ENCODE measurements around the gene GGN.
"Not testable (repeated sequence)": the region's sequence is repeated elsewhere in the genome, so short reads cannot be mapped to it uniquely, and the experiment has no call there.

The GGN gene

DNA sequence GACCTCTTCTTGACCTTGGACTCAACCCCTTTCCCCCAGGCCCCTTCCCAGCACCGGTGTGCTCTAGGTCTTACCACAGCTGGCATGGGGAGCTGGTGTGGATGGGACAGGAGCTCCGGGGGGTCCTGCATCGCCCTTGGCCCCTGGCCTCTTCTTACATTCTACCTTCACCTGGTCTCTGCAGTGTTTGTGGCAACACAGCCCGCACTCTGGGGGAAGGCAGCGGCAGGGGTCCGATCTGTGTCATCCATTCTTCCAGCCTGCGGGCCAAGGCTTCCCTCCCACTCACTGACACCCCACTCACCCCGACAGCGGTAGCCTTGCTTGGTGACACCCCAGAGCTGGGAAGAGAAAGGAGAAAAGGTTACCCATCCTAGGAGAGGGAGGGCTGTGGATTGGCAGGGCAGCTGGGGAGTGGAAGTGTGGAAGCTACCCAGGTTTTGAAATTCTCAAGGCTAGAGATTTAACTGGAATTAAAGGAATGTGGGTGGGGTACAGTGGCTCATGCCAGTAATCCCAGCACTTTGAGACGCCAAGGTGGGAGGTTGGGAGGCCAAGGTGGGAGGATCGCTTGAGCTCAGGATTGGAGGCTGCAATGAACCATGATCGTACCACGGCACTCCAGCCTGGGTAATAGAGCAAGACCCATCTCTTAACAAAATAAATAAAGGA, 23.3 kb upstream of the GGN start:
- no peak for DNase-seq

DNA sequence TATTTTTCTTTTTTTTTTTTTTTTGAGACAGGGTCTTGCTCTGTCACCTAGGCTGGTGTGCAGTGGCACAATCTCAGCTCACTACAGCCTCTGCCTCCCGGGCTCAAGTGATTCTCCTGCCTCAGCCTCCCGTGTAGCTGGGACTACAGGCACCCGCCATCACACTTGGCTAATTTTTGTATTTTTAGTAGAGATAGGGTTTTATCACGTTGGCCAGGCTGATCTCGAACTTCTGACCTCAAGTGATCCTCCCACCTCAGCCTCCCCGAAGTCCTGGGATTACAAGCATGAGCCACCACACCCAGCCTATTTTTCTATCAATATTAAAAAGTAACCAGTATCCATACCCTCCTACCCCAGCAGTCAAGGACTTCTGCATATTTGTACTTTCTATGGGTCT, 22.6 kb upstream of the GGN start:
- DNase-seq, result not testable (repeated sequence)

DNA sequence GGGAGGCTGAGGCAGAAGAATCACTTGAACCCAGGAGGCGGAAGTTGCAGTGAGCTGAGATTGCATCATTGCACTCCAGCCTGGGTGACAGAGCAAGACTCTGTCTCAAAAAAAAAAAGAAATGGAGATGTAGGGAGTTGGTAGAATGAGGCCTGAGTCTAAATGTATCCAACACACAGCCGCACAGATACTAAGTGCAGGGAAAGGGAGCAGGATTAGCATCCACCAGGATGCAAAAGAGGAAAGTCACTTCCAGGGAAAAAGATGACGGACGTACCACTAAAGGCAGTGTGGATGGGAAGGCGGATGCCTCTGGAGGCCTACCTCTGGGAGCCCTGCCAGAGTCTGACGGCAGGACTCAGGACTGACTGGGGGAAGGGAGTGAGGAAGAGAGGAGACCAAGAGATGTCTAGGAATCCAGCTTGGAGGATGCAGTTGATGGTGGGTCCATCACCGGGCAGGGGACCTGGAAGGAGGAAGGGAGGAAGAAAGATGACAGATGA, 21.8 kb upstream of the GGN start:
- DNase-seq, result no peak

DNA sequence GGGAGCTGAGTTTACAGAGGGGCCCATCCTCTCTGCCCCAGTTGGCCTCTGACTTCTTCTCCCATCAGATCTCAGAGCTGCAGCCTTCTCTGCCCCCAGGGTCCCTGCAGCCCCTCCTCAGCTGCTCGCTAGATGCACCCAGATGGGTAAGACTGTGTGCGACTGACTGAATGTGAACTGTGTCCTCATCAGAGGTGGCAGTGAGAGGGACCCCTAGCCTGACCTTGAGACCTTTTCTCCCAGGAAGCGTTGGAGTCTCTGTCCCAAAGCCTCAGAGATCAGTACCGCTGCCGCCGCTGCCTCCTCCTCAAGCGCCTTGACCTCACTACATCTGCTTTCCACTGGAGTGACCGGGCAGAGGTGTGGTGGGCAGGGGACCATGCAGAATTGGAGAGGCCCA, 17.4 kb upstream of the GGN start:
- DNase-seq, result no peak

DNA sequence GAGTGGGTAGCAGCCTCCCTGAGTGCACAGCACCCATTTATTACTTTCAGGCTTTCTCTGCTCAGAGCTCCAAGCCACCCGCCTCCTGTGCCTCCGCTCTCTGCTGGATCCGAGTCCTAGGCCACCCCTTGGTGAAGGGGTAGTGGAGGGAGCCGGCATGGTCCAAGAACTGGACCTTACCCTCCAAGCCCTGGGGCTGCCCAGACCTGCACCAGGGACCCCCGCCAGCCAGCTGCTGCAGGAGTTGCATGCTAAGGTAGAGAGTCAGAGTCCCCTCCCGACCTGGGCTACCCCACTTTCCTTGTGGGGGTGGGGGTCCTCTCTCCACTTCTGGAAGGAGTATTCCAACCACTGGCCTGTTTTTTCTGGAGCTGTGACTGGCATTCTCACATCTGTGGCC, 17.0 kb upstream of the GGN start:
- DNase-seq, result no peak

DNA sequence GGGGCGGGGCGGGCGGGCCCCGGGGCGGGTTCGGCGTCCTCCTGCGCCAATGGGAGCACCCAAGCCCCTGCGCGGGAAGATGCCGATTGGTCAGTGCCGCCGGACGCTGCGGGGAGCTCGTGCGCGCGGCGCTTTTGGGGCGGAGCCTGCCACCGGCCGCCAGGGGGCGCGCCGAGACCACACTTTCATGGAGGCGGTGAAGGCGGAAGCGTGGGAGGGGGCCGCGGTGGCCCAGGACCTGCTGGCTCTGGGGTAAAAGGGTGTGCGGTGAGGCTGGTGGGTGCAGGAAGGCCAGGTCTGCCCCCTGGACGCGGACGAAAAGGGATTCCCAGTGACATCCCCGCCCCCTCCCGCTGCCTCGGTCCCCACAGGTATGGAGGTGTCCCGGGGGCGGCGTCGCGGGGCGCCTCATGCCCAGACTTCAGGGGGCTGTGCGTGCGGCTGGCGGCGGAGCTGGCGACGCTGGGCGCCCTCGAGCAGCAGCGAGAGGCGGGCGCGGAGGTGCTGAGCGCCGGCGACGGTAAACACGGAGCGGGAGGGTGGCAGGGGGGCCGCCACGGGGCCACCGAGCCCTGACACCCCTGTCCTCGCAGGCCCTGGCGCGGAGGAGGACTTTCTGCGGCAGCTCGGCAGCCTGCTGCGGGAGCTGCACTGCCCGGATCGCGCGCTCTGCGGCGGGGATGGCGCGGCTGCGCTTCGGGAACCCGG, 15.3 kb upstream of the GGN start, which contains the start of gene FAM98C:
TSS of gene FAM98C (plus strand) at position 127 of the 708 bp plus-strand sequence. CDS start at position 188, 61 bp downstream.
- peak; percentile 94 for DNase-seq

DNA sequence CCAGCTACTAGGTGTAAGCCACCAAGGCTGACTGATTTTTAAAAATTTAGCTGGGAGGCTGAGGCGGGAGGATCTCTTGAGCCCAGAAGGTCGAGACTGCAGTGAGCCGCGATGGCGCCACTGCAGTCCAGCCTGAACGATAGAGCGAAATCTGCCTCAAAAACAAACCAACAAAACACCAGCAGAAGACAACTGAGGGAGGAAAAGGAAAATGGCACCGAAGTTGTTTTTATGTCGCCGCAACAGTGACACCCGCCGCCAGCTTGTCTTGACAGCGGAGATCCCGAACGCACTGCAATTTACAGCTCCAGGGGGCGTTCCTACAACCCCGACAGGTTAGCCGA, 14.8 kb upstream of the GGN start:
- no peak for DNase-seq

DNA sequence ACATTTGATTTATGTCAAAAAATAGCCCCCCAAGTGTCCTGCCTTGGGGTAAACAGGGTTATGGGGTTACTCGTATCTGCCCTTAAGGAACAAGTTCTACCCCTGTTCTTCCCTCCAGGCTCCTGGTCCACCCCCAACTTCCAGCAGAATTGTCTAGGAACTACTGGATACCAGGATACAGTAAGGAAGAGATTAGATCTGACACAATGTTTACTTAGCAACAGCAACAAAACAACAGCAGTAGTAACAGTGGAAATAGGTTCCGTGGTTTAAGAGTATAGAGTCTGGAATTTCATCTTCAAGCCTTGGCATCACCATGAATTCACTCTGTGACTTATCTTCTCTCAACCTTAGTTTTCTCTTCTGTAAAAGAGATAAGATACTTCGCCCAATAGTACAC, 13.3 kb upstream of the GGN start:
- DNase-seq, result no peak

DNA sequence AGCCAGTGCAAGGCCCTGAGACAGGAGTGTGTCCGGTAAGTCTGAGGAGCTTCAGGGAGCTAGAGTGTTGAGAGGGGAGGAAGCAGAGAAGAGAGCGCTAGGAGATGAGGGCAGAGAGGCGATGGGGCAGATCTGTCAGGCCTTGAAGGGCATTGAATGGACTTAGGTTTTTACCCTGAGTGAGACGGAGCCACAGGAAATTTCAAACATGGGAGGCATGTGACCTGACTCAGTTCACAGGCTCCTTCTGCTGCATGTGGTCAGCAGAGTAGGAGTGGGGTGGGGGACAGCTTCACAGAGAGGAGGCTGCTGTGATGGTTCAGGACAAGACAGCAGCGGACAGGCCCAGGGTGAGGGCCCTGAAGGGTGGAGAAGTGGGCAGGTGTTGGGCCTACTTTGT, 12.5 kb upstream of the GGN start:
- no peak for DNase-seq

DNA sequence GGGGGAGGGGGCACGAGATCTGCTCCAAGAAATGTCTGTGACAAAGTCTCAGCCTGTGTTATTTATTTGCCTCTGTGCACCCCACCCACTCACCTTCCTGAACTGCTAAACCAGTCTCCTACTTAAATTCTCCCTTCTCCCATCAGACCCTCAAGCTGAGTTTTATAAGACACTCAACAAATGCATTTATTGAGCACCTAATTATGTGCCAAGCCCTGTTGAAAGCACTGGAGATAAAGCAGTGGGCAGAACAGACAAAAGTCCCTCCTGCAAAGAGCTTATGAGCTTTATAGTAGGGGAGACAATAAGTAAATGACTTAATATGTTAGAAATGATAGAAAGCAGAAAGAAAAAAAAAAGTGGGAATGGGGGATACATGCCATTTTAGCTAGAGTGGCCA, 11.7 kb upstream of the GGN start:
- no peak for DNase-seq

DNA sequence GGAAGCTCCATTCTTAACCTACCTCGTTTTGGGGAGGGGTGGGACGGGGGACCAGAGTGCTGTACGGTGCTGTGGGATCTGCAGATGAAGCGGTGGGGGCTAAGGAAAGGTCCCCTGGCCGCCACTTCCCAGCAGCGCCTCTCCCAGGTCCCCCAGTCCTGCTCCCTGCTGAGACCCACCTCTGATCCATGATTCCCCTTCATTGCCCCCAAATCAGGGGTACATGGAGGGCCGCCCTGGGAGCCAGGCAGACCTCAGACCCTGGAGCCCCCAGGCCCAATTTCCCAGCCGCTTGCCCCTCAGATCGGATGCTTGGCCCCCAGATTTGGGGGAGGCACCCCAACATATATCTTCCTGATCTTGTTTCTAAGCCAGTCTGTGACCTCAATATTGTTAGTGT, 11.2 kb upstream of the GGN start:
- no peak for DNase-seq

DNA sequence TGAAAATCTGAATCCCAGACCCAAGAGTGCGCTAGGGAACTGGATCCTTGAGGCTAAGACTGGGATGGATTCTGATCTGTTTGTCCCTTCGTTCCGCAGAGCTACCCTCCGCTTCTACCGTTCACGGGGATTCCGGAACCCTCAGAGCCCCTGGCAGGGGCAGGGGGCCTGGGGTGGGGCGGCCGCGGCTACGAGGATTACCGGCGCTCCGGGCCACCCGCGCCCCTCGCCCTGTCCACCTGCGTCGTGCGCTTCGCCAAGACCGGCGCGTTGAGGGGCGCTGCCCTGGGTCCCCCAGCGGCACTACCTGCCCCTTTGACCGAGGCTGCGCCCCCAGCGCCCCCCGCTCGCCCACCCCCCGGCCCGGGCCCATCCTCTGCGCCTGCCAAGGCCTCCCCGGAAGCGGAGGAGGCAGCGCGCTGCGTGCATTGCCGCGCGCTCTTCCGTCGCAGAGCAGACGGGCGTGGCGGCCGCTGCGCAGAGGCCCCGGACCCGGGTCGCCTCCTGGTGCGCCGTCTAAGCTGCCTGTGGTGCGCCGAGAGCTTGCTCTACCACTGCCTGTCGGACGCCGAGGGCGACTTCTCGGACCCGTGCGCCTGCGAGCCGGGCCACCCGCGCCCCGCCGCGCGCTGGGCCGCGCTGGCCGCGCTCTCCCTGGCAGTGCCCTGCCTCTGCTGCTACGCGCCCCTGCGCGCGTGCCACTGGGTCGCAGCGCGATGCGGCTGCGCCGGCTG, 7.7 kb upstream of the GGN start:
- no peak for DNase-seq

DNA sequence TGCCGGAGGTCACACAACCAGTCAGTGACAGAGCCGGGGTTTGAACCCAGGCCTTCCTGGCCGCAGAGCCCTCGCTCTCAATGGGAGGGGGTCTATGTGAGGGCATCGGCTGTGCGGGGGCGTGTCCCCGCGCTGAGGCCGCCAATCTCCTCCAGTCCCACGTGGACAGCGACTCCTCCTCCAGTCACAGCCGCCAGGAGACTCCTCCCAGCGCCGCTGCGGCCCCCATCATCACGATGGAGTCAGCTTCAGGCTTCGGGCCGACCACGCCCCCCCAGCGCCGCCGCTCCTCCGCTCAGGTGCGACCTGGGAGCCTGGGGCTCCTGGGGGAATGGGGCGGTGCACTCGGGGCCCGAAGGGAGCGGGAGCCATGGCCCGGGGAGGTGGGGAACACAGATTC, 6.7 kb upstream of the GGN start:
- DNase-seq, result no peak

DNA sequence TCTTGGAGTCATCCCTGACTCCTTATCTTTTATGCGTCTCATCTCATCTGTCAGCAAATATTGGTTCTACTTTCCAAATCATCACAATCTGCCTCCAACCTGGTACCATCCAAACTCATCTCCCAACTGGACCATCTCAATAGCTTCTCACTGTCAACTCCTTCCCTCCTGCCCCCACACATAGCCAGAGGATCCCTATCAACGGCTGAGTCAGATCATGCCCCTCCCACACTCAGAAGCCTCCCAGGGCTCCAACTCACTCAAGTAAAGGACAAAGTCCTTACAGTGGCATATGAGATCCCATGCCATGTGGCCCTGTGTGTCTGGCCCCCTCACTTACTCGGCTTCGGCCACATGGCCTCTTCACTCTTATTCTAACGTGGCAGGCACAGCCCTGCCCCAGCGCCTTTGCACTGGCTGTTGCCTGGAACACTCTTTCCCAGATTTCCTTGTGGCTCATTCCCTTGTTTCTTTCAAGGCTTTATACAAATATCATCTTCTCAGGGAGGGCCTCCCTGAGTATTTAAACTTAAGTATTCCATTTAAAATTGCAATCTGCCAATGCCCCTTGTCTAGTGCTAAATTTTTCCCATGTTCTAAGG, 5.0 kb upstream of the GGN start:
- no peak for DNase-seq

DNA sequence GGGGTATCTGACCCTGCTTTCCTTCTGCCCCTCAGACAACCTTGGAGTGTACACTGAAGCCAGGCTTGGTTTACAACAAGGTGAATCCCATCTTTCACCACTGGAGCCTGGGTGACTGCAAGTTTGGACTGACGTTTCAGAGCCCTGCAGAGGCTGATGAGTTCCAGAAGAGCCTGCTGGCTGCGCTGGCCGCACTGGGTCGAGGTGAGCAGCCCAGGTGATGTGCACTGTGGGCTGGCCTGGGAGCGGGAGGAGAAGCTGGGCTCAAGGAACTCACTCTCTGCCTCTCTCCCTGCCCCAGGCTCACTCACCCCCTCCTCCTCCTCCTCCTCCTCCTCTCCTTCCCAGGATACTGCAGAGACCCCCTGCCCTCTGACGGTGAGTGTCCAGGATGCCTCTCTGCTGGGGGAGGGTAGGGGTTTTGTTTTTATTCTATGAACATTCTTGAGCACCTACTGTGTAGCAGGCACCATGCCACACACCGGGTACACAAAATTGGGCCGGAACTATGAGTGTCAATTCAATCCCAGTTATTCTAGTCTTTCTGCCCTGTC, 4.2 kb upstream of the GGN start:
- no peak for DNase-seq

DNA sequence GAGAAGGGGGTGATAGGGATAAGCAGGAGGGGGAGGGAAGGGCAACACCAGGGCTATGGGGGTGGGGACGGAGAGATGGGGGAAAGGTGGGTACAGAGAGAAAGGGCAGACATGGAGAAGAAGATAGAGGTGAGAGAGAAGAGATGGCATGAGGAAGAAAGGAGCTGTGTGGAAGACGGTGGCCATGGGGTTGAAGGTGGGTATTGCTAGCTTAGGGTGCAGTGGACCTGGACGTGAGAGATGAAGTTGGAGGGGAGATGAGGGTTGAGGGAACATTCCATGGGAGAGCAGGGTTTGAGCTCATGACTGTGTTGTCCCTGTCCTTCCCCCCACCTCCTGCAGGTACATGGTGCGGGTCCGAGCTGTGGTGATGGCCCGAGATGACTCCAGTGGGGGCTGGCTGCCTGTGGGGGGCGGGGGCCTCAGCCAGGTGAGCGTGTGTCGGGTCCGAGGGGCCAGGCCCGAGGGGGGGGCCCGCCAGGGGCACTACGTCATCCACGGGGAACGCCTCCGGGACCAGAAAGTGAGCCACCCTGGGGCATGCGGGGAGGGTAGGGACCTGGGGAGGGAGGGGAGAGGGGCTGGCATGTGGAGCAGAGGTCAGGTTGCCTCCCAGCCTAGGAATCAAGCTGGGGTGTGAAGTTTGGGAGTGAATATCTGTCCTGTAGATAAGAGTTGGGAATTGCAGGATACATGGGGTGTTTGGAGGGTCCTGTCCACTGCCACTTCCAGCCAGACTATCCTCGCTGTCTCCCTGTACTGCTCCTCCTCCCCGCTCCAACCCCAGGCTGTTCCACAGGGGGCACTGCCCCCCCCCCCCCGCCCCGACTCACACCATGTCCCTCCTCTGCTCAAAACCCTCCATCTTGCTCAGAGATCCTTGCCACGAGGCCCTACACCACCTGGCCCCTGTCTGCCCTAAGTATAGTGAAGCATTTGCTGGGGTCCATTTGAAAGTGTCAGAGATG, 2.4 kb upstream of the GGN start:
- no peak for DNase-seq

DNA sequence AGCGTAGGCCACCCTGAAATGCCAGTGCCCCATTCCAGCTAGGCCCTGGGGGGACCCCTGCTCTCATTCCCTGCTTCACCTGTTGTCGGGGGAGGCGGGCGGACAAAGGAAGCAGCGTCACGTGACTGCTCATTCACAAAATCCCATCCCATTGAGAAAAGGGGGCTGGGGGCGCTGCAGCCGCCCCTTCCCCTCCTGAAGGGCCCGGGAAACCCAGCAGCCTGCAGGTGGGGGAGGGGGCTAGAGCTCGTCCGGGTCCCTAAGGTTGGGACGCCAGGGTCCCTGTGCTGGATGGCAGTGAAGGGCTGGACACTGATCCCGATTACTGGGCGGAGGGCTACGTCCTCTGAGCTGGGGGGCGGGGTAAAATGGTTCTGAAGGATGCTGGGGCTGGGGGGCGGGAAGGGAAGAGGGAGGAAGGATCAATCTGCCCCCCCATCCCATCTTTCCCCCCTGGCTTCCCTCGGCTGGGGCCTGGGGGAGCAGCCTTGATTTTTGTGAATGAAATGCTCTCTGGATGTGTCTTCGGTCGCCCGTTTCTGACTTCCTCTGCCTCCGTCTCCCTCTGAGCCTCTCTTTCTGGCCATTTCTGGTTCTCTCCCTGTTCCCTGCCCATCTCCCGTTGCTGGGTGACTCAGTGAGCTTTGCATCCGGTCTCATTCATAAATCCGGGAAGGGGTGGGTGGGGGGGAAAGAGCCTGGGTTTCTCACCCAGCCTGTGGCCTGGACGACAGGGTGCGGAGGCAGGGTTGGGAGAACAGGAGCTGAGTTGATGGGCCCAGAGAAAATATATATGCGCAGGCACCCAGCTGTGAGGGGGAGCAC, 1.5 kb upstream of the GGN start:
- no peak for DNase-seq

DNA sequence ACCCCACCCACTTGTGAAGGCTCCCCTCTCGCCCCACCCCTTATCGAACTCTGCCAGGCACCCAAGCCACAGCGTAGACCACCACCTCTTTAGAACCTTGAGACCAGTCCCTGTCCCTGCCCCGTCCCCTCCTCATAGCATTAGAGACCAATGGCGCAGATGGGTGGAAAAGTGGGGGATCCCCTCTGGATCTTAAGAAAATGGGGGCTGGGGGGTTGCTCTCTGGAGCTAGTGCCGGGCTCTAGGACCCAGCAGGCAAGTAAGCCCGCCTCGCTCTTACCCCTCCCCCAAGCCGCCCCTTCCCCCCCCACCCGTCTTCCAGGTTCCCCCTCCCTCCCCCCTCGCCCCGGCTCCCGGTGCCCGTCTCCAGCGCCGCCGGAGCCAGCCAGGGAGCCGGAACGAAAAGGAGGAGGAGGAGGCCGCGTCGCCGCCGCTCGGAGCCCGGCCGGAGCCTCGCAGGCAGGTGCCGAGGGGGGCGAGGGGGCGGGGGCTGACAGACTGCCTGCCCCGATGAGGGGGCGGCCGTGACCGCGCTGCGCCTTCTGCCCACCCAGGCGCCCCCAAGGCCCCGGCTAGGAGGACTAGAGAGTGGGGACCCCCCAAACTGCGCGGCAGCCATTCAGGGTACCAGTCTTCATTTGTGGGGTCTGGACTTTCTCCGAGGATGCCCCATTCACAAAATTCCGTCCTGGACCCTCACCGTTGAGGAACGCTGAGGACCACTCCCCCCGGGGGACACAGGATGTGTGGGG, 691 bp upstream of the GGN start, which contains the start of gene SPRED3:
TSS of gene SPRED3 (plus strand) at position 349 of the 752 bp plus-strand sequence. CDS start 1,606 bp downstream, outside the sequence.
- peak; percentile 63 for DNase-seq

DNA sequence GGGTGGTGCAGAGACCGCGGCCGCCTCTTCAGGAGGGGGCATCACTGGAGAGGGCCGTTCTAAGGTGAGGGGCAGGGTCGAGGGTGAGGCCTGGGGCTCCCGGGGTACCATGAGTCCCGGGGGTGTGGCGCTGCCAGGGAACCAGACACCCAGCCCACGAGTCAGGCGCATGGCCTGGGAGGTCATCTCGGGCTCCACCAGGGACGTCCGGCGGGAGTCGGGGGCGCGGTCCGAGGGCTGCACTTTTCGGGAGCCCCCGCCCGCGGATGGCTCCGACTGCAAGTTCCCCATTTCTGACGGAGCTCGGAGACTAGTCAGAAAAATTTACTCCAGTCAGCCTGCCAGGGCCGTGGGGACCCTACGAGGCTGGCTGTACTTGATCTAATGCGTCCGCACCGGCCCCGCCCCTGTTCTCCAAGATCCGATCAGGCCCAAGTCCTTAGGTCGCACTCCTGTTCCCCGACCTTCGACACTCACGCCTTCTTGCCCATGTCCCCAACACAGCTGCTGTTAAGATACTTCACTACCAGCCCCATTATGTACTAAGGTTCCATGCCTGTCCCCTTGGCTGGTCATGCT, 774 bp downstream of the GGN start:
- DNase-seq, result no peak

All from SHP77 treated with DMSO at 0.1 percent for 48 hours (cell line).